Skin of body (tissue), 2 donors: ENCODE measurements around the gene TMEFF2. TPM values are rescaled to one million over a fixed set of nuclear protein-coding genes. Genes with fewer than 3 reads are reported as not detected.

Experiments used
- DNase-seq: peaks from one replicate; lab custom pipeline; 2025; lab: John Stamatoyannopoulos, UW
- total RNA-seq: library from RNA; depleted of rRNA; stranded (reverse); fragments of >200 nt; gene quantifications from one replicate; pipeline ENCODE4 v1.2.3, GENCODE V29; 2014

Gene TMEFF2
- total RNA-seq, 1 donor from 2014 or later: 1.1 TPM

DNA sequence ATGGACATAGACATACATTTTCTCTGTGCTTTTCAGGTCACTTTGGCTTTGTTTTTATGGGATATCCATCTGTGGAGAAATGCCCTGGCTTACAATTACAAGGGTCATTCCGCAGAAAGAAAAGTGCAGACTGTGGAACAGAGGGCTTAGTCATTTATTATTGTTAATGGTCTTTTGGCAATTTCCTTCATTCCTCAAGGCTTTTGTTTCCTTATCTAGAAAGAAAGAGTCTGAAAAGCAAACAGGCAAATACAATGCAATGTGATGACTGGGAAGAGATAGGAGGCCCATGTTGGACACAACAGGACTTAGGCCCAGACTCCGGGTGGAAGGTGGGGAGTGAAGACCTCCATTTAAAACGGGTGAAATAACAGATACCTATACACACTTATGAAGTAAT, 218.3 kb downstream of the TMEFF2 start:
- DNase-seq: no peak

DNA sequence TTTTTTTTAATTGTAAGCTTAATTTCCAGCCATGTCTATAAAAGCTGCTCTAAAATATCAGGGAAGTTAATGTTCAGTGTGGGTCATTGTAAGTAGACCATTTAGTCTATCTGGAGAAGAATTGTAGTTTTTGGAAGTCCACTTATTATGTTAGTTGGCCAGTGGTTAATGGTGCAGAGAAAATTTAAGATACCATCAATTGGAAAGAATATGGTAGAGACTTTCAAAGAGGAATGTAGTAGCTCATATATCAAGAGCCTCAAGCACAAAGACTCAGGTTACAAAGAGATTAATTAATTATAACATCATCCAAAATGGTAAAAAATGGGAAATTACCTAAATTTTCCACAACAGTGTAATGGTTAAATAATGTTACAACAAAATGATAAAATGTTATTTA, 220.1 kb downstream of the TMEFF2 start:
- DNase-seq: no peak

DNA sequence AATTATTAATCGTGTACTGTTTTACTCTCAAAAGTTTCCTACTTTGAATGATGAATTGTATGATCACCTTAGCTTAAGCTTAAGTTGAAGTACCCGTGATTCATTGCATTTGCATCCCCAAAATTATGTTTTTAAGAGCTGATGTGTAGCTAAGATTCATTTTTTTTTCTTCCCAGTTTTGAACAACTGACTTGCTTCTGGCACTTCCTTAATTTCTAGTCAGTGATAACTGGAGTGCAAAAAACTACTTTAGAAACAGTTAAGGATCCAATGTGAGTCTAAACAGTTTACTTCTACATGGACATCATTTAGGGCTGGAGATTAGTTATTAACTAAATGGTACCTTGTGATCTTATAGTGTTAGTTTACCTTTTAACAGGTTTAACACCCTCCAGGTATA, 223.9 kb downstream of the TMEFF2 start:
- no peak for DNase-seq

DNA sequence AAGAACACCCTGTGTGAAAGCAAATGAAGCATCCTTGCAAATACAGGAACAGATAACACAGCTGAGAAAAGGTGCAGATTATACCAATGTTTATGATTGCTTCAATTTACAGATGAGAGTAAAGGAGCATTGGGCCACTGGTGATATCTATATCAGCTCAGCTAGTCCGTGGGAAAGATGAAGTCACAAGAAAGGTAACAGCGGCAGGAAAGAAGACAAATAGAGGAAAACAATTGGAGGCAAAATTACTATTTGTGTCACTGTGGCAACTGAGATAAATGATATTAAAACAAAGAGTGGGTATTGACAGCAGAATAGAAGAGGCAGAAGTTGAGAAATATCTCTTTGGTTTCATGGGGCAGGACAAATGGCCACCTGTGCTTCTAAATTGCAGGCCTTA, 226.6 kb downstream of the TMEFF2 start:
- no peak for DNase-seq

DNA sequence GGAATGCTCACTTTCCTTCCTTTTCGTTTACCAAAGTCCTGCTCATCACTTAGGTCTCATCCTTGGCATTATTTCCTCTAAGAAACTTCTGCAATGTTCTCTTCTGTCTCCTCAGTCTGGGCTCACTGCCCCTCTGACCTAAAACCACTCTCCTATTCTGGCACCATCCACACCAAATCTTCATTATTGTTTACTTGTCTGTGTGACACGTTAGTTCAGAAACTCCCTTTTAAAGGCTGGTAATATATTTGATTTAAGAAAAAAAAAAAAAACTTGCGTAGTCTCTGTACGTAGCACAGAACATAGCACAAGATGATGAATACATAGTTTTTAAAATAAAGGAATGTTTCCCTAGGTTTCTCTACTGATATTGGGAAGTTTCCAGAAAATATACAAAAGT, 229.0 kb downstream of the TMEFF2 start:
- no peak for DNase-seq

DNA sequence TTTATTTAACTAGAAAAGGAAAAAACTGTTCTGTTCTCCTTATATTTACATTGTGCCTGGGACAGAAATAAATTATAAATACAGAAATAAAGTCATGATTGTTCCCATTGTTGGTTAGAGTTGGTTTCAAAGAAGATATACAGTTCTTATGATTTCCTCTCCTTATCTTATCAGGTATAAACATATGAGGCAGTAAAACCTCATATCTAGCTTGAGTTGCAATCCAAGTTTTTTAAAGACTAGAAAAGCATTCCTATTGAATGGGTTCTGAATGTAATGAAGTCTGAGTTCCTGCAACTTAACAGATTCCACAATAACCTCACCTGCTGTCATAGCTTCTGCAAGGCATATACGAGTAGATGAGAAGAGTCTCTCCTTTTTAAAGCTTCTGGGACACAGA, 233.2 kb downstream of the TMEFF2 start:
- no peak for DNase-seq

DNA sequence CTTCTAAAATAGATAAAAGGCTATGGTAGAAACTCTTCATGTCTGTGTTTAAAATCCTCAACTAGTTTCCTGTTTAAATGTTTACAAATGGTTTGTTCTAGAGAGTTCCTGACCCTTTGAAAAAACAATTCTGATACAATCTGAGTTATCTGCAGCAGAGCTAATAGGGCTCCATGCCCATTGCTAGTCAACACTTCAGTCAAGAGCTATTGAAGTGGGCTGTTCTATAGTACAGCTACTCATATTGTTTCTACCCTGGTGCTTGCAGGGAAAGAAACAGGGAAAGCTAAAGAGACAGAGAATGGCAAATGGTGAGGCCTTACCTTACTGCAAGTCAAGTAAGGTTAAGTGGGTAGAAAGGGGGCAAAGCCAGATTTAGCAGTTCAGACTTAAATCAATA, 235.5 kb downstream of the TMEFF2 start:
- DNase-seq: no peak

DNA sequence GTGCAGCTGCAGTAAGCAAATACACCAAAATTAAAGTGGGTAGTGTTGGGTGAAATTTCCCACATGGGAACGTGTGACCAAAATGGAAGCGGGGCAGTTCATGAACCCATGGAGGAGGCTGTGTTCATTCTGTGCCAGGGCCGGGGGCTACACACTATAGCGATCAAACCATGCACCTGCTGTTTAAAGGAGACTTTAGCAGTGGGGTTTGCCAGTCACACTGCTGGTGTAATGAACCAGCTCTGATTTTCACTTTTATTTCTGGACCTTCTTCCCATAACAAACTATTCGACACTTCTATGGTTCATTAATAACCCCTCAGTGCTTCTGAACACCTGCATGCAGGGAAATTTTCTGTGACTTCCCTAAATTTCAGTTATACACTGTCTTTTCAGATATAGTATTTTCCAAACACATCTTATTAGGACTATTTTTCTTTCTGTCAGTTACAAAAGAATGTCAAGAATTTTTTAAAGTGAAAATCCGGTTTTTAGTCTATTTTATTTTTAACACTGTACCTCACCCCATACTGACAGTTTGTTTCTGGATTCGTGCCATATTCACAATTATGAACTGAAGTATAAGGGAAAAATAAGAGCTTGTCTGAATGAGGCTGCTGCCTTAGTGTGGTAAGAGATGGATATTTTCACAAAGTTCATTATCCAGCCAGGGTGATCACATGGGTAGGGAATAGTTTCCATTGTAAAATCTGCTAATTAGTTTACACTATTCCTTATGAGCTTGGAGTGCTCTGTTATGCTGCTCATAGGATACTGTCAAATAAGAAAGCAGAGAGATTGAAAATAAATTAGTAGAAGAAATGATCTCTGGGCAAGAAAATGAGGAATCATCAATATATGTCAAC, 236.5 kb downstream of the TMEFF2 start:
- no peak for DNase-seq

DNA sequence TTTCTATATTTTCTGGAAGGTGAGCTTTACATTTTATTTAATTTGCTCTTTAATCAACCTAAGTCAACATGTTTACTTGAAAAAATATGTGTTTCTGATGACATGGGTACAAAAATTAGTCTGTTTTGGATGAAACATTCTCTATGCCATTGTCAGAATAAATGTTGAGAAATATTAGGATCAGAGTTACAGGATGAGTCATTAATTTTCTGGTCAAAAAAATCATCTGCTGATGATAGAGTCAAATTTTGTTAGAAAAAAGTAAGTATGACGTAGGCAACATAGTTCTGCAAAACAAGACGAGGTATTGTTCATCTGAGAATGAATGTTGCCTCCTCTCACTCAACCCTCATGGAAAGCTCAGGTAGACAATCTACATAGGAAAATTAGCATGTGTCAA, 240.3 kb downstream of the TMEFF2 start:
- DNase-seq: no peak

DNA sequence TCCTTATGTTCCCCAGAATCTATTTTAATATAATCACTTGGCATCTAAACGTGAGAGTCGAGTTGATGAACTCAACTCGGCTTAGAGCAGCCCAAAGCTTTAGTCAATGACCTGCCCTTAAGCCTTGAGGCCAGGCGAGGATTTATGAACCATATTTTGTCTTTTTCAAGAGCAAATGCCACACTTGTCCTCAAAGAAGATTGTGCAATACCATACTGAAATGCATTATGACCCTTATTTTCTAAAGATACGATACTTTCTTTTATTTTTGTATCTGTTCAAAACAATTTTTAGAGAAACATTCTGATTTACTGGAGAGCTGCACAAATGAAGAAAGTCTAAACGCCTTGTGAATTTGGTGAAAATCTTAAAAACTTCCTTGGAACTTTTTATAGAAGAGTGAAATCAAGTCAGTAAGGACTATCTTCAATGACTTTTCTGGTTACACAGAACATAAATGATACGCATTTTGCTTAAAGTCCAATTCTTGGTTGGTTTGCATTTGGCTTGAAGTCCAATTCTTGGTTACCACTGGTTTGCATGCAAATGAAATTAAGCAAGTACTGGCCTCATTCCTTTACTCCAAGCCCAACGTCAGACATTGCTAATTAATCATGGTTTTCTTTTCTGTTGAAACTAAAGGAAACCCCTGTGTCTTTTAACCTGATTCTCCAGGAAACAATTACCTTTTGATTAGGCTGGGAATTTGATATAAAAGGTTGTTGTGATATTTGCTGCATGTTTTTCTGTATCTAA, 242.0 kb downstream of the TMEFF2 start:
- no peak for DNase-seq

DNA sequence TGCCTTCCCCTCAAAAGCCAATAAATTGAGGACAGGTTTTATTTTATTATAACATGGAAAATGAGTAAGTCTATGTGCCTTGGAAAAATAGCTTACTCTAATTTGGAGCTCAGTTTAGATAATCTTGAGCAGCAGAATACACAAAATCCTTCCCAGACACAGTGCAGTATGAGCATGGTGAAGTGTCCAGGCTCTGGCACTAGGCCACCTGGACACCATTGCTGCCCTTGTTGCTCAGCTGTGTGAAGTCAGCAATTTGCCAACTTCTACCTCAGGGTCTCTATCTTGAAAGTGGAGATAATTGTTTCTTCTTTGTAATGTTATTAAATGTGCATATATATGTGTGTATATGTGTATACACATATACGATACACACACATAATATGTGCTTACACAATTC, 242.9 kb downstream of the TMEFF2 start:
- no peak for DNase-seq

DNA sequence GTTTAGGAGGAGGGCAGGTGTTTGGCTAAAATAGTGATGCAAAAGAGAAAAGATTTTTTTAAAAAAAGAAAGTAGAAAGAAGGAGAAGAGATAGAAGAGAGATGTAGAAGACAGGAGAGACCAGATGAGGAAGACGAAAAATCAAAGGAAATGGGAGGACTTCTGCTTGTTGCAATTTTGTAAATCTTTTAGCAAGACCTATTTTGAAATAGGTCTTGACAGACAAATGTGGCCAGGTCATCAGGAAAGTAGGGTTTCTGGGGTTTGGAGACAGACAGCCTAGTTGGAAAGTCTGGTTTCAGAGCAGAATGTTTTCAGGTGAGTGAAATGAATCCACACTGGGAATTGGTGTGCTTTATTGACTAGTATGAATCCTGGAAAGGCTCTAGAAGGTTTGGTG, 243.4 kb downstream of the TMEFF2 start:
- no peak for DNase-seq

DNA sequence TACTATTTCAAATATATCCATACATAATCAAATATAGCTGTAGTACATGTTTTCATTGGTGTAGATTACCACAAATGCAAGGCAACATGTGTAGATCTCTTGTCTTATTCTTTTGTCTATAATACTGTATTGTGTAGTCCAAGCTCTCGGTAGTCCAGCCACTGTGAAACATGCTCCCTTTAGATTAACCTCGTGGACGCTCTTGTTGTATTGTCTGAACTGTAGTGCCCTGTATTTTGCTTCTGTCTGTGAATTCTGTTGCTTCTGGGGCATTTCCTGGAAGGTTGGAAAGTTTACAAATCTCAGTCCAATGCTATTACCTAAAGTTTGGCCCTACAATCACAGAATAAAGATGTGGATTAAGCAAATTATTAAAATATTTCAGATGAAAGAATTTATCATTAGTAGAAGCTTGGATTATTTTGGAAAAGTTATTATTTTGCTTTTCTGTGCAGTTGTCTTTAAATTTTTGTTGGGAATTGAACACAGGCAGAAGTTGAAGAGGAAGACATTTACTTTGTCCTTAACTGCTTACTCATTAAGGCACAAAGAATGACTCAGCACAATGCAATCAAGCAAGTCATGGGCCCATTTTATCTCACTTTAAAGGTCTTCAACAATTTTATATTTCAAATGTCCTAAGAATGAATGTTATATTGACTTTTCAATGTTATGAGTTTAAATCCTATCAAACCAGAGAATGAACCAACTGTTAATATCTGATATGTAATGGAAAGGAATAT, 244.4 kb downstream of the TMEFF2 start:
- no peak for DNase-seq

DNA sequence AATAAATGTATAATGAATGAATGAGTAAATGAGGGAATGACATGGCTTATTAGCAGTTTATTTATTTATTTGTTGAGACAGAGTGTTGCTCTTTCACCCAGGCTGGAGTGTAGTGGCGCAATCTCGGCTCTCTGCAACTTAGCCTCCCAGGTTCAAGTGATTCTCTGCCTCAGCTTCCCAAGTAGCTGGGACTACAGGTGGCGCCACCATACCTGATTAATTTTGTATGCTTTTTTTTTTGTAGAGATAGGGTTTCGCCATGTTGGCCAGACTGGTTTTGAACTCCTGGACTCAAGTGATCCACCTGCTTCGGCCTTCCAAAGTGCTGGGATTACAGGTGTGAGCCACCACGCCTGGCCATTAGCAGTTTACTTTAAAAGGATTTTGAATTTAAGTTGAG, 247.5 kb downstream of the TMEFF2 start:
- no peak for DNase-seq

DNA sequence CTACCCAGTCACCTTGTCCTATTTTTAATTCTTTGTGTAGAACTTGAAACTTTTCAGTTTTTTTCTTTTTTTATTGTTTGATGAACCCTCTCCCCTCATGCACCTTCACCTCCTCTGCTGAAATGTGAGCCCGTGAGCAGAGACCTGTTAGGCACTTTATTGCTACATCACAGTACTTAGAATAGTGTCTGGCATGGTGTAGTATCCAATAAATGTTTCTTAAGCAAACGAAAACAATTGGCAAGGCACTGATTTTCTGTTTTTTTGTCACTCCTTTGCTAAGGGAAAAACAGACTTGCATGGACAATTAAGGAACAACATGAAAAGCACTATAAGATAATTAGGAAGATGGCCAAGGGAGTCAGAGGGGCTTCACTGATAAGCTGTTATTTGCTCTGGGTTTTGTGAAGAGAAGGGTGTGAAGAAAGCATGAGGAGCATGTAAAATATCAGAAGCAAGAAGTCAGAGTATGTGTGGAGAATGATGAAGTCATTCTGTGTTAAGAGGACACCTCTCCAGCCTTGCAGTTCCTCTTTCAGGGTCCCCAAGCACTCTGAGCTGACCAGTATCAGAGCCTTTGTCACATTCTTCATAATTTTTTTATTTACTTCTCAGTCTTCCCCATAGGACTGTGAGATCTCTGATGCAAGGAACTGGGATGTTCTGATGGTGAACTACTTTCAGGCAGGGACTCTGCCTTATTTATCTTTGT, 248.1 kb downstream of the TMEFF2 start:
- no peak for DNase-seq

DNA sequence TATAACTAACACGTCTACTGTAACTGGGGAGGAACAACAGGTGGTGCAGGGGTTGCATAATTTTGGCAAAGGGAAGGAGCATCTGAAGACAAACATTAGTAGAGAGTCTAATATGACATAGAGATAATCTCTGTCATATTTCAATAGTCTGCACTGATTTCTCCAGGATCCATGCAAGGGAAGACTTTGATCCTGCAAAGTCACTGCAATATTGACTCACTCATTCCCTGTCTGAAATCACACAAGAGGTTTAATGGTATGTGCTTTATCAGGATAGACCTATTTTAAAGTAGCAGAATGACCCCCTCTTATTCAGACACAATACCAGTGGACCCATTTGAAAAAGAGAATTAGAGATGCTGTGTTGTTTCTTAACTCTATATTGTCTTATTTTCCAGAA, 249.1 kb downstream of the TMEFF2 start:
- no peak for DNase-seq

DNA sequence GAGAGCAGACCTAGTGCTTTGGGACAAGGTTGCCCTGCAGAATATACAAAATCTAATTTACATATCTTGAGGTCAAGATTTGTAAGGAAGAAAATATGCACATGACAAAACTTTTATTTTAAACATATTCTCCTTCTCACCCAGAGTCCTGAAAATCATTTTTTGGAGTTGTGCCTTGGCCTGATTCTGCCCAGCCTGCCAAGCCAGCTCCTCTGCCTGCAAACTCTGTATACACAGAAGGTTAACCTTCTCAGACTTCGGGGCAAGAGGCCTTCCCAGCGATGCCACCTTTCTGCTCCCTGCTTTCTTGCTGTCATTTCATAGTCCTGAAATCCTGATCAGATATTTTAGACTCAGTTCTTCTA, 252.0 kb downstream of the TMEFF2 start:
- DNase-seq: no peak

DNA sequence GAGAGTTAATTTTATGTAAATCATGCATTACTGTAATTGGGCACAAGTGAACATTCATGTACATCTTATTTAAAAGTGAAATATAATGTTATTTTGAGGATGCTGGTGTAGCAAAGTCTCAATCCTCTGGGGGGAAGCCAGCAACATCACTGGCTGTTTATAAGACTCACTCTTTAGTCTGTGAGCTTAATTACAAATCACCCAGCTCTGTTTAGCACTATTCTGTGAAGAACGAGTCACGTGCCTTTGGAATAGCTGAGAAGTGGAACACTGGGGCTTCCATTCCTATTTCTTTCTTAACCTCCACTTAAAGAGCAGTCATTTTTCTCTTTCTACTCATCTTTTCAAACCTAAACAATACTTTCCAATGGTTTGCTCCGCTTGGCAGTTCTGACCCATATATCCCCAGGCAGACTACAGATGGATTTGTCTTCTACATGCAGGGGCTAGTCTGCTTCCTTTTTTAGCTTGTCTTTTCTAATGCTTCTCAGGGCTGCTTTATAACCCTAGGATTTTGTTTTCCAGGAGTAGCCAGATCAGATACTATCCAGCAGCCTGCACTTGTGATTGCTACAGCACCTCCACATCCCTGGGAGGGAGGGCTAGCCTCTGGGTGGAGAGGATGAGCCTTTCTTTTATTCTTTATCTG, 252.5 kb downstream of the TMEFF2 start:
- DNase-seq: no peak

DNA sequence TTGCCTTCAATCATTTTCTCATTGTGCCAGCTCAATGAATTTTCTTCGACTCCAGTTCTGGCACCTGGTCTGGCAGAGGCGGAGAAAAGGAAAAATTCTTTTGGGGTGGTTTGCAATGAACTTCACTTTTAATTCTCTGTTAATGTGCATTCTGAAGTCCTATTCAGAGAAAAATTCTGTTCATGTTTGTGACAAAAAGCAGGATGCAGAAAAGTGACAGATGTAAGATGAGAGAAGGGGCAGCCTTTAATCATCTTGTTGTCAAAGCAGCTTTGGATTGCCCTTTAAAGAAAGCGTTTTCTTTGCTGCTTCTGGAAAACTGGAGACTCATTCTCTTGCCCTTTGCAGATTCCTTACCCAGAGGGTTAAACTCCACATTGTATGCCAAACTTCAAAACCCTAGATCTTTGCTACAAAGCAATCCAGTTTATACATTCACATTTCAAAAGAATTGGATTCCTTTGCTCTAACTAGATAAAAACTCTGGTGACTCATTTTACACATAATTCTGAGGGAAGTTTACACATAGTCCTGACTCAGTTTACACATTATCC, 253.3 kb downstream of the TMEFF2 start:
- DNase-seq: no peak

DNA sequence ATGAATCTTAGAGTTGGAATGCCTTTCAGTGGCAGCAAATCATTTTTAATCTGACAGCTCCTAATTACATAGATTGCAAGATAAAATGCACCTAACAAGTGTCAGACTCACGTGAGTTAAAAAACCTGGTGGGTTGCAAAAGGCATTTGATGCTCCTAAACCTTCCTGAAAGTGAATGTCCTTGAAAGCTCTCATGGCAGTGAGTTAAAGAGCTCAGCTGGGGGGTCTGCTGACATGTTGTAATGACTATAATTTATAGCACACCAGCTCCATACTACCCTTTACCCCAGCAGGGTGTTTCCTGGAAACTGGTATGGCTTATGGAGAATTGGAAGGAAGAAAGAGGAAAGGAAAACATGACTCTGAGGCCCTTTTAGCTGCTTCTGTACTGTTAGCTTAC, 256.0 kb downstream of the TMEFF2 start:
- no peak for DNase-seq

DNA sequence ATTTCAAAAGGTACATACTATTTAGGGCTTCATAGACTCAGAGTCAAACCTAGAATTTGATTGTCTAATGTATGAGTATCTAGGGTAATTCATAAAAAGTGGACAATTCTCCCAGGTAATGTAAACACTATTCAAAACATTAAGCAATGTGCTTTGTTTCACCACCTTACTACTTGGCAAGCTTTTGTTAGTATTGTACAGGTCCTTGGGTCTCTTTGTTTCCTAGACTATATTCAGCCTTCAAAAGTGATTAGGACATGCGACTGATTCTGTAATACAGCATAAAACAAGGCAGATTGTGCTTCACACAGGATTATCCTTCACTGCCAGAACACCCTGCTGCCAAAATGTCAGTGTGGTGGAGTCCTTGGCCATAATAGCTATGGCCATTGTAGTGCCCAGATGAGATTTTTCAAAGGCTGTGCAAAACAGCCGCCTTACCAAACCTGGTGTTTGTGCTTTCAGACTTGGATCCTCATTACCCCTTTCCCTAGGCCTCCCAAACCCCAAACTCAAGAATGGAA, 257.8 kb downstream of the TMEFF2 start:
- DNase-seq: no peak
